WERI-Rb-1 (cell line): Measurements from ENCODE around the gene FAM184A.
A peak's percentile ranks its signal among the peaks of the same experiment; 100 is the strongest.

ENCODE experiments used
- DNase-seq: peaks from one replicate; pipeline ENCODE4 v3.0.0-alpha.2; 2020
- H3K27ac ChIP-seq: fragments of 250-450 bp; sonication (Bioruptor Pico); 2 replicates; pipeline ENCODE4 v1.5.1; 2020; ENCODE audit warnings: mild to moderate bottlenecking, moderate library complexity
- H3K27me3 ChIP-seq: fragments of 250-450 bp; sonication (Bioruptor Pico); 2 replicates; pipeline ENCODE4 v1.5.1; 2021; ENCODE audit warnings: mild to moderate bottlenecking, low read depth, moderate library complexity; ENCODE audit not compliant: insufficient read depth, severe bottlenecking
- H3K36me3 ChIP-seq: fragments of 250-450 bp; sonication (Bioruptor Pico); 2 replicates; pipeline ENCODE4 v1.5.1; 2020; ENCODE audit warnings: mild to moderate bottlenecking, moderate library complexity
- H3K4me3 ChIP-seq: 2 replicates; pipeline ENCODE4 v1.5.1; 2011; ENCODE audit warnings: low read depth, mild to moderate bottlenecking, control low read depth, low read length
- H3K9me3 ChIP-seq: fragments of 250-450 bp; sonication (Bioruptor Pico); 2 replicates; pipeline ENCODE4 v1.5.1; 2021; ENCODE audit warnings: mild to moderate bottlenecking, moderate library complexity; ENCODE audit not compliant: severe bottlenecking
- TF ChIP-seq, protein P1 (sequence below): IDR thresholded peaks from 2 replicates; pipeline ENCODE4 v1.5.1; 2011; ENCODE audit warnings: low read depth, mild to moderate bottlenecking, control low read depth, inconsistent platforms, low read length

Gene FAM184A

DNA sequence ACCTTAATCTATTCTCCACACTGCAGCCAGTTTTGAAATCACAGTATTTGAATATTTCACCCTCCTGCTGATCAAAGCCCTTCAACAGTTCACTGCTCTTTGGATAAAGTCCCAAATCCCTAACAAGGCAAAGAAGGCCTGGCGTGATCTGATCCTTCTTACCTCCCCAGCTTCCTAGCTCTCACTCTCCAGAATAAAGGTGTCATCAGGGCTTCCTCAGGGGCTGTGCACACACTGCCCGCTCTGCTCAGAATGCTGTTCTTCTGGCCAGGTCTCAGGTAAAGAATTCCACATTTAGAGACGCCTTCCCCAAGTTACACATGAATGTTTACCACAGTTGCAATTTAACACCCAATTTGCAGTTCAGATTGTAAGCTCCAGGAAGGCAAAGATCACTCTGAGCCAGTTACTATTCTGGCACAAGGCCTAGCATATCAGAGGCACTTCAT is 84.6 kb downstream of the FAM184A start:
- no peaks in the 10 kb centered on the region for H3K36me3 ChIP-seq
- H3K27ac ChIP-seq = no peak overlapping the region
- no peaks in the 10 kb centered on the region for H3K9me3 ChIP-seq
- DNase-seq = peak; percentile 45
- no peaks in the 10 kb centered on the region for H3K27me3 ChIP-seq
- TF ChIP-seq, protein P1, sequence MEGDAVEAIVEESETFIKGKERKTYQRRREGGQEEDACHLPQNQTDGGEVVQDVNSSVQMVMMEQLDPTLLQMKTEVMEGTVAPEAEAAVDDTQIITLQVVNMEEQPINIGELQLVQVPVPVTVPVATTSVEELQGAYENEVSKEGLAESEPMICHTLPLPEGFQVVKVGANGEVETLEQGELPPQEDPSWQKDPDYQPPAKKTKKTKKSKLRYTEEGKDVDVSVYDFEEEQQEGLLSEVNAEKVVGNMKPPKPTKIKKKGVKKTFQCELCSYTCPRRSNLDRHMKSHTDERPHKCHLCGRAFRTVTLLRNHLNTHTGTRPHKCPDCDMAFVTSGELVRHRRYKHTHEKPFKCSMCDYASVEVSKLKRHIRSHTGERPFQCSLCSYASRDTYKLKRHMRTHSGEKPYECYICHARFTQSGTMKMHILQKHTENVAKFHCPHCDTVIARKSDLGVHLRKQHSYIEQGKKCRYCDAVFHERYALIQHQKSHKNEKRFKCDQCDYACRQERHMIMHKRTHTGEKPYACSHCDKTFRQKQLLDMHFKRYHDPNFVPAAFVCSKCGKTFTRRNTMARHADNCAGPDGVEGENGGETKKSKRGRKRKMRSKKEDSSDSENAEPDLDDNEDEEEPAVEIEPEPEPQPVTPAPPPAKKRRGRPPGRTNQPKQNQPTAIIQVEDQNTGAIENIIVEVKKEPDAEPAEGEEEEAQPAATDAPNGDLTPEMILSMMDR = no peak
- no peak overlapping the region for H3K4me3 ChIP-seq

DNA sequence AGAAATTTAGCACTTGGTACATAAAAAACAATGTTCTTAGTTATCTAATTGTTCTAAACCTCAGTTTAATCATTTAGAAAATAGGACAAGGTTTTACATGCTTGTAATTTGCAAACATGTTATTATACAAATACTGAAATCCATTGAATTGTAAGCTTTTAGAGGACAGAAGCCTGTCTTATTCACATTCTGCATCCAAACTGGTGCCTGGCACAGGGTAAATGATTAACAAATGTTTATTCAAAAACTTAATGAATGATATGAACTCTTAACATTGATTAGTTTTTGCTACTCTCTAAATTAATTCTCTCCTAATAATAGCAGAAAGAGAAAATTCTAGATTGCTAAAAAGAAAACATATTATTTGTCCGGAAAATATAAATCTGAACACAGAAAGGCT is 85.1 kb downstream of the FAM184A start:
- no peak overlapping the region for H3K4me3 ChIP-seq
- DNase-seq = no peak
- no peaks in the 10 kb centered on the region for H3K9me3 ChIP-seq
- H3K27ac ChIP-seq = no peak overlapping the region
- H3K27me3 ChIP-seq = no peaks in the 10 kb centered on the region
- no peaks in the 10 kb centered on the region for H3K36me3 ChIP-seq
- TF ChIP-seq, protein P1 = no peak

DNA sequence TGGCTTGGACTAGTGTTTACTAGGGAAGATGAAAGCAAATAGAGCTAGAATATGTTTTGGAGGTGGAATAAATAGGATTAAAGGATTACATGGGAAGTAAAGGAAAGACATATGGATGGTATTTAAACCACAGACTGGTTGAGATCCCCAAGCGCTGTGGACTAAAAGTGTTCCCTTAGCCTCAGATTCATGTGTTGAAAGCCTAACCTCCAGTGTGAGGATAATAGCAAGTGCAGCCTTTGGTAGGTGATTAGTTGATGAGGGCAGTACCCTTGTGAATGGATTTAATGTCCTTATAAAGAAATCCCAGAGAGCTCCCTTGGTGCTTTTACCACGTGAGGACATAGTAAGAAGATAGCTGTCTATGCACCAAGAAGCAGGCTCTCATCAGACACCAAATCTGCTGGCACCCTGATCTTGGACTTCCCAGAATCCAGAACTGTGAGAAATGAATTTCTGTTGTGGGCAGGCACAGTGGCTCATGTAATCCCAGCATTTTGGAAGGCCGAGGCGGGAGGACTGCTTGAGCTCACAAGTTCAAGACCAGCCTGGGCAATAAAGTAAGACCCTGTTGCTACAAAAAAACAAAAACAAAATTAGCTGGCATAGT is 86.2 kb downstream of the FAM184A start:
- Histone ChIP-seq H3K27me3 (no peaks in the 10 kb centered on the region), H3K9me3 (no peaks in the 10 kb centered on the region), H3K36me3 (no peaks in the 10 kb centered on the region), H3K27ac (peak overlapping the region; percentile 7; the same call in 1 of the 2 replicates), H3K4me3 (no peak overlapping the region)
- TF ChIP-seq, protein P1 = no peak
- peak; percentile 77 for DNase-seq

DNA sequence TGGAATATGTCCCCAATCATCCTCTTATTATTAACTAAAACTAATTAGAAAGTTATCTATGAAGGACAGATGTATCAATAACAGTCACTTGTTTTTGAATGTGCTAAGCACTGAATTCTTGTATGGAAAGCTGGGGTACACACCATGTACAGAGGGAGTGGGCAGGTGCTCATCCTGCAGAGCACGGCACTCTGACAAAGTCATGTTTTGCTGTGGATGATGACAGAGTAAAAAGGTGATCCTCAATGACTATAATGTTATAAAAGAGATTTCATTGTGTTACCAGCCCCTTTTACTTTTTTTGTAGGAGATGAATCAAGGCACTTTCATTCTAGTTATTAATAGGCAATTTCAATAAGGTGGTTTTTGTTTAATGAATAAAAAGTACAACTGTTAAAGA is 92.2 kb downstream of the FAM184A start:
- Histone ChIP-seq H3K27ac (no peak overlapping the region; the same call in 1 of the 2 replicates), H3K9me3 (no peaks in the 10 kb centered on the region), H3K4me3 (no peak overlapping the region), H3K27me3 (no peaks in the 10 kb centered on the region), H3K36me3 (no peaks in the 10 kb centered on the region)
- no peak for DNase-seq
- TF ChIP-seq, protein P1 = no peak

DNA sequence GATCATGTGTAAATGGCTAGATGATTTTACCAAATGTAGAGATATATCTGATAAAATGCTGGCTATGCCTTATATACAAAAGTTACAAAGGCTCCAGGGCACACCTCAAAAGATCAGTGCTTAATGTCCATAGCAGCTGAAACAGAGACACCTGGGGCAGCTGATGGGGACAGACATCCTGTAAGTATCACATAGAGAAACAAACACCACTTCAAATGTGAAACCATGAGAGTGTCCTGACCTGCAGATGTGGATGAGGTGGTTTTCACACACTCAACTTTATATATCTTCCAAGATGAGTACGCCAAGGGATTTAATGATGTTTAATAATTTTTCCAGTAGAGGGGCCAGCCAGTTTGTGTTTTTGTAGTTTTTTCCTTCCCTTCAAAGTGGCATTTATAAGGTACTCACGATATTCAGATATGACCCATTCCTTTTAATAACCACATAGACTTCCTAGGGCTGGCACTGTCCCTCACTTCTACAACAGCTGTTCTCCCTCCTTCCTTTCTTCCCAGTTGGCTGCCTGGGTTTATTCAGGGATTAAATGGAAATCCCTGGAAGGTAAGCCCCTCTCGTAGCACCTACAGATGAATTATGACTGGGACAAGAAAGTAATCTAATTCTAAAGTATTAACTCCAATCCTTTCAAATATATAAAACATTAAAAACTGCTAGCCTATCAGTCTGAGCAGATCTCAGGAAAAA is 93.2 kb downstream of the FAM184A start:
- Histone ChIP-seq H3K4me3 (no peak overlapping the region), H3K36me3 (no peaks in the 10 kb centered on the region), H3K27ac (peak overlapping the region; percentile 41), H3K27me3 (no peaks in the 10 kb centered on the region), H3K9me3 (no peaks in the 10 kb centered on the region)
- TF ChIP-seq, protein P1 = no peak
- peak; percentile 65 for DNase-seq
